Transverse colon (tissue), 4 donors: Measurements from ENCODE around the gene PPP2R2C. TPM values are rescaled to one million over a fixed set of nuclear protein-coding genes. Genes with fewer than 3 reads are reported as not detected.

Experiments used
- DNase-seq: peaks from one replicate; pipeline ENCODE4 v3.0.0-alpha.2; 2019
- H3K27ac ChIP-seq, 4 donors: fragments of 200-600 bp; sonication (generic); 2 replicates each; pipeline ENCODE4 v1.5.1; 2016 to 2018; ENCODE audit warnings: inconsistent platforms in 4 of 4
- H3K27me3 ChIP-seq: fragments of 200-600 bp; sonication (generic); 2 replicates; pipeline ENCODE4 v1.5.1; 2017; ENCODE audit warnings: inconsistent platforms
- H3K36me3 ChIP-seq, 4 donors: fragments of 200-600 bp; sonication (generic); 2 replicates each; pipeline ENCODE4 v1.5.1; 2017 to 2019; ENCODE audit warnings: inconsistent platforms in 4 of 4
- H3K4me1 ChIP-seq, 4 donors: fragments of 200-600 bp; sonication (generic); 2 replicates each; pipeline ENCODE4 v1.5.1; 2017 to 2020; ENCODE audit warnings: inconsistent platforms in 4 of 4
- H3K4me3 ChIP-seq, 4 donors: fragments of 200-600 bp; sonication (generic); 1 replicate in 1 of 4; 2 replicates in 3 of 4; pipeline versions ENCODE4 v1.5.1 to v1.6.1; 2017 to 2019; ENCODE audit warnings: inconsistent platforms in 4 of 4
- H3K9me3 ChIP-seq, 2 donors: fragments of 200-600 bp; sonication (generic); 2 replicates each; pipeline ENCODE4 v1.5.1; 2017 to 2019; ENCODE audit warnings: inconsistent platforms in 2 of 2
- CTCF ChIP-seq, 5 experiments: fragments of 200-600 bp in 3 of 5; fragments of 450-650 bp in 2 of 5; sonication (generic) in 3 of 5; IDR thresholded peaks; 1 replicate in 2 of 5; 2 replicates in 3 of 5; pipeline ENCODE4 v1.5.1; 2016 to 2017; ENCODE audit warnings: antibody characterized with exemption in 5 of 5, inconsistent platforms in 3 of 5, mild to moderate bottlenecking in 2 of 5, moderate library complexity in 1 of 5
- EP300 ChIP-seq: sonication (generic); formaldehyde crosslinking; IDR thresholded peaks from one replicate; pipeline ENCODE4 v1.6.1; 2017; ENCODE audit warnings: antibody characterized with exemption, low read depth
- POLR2A ChIP-seq: fragments of 450-650 bp; IDR thresholded peaks from one replicate; pipeline ENCODE4 v1.6.1; 2016; ENCODE audit warnings: antibody characterized with exemption, mild to moderate bottlenecking, moderate library complexity
- POLR2AphosphoS5 ChIP-seq, 3 donors: sonication (generic); formaldehyde crosslinking; IDR thresholded peaks; one replicate each; pipeline ENCODE4 v1.6.1; 2016; ENCODE audit warnings: antibody characterized with exemption in 3 of 3
- WGBS, 2 donors: methylation state at CpG; one replicate each; pipeline ENCODE4 v1.1.5; 2018; ENCODE audit warnings: low coverage in 1 of 2; 5-methylcytosine and 5-hydroxymethylcytosine counted together
- in situ Hi-C, 4 donors: fragments of 200-750 bp; cut with MboI; loops; one replicate each; pipeline versions ENCODE4 v1.15.0 to v1.15.1; 2017; ENCODE audit warnings: low sequenced_read_pairs in 3 of 4, low pct_ligation_motif_present in 1 of 4, low pct_unique_long_range_greater_than_20kb in 1 of 4
- intact Hi-C: fragments of 100-400 bp; cut with DNase I; formaldehyde crosslinking; loops from one replicate; pipeline ENCODE4 v1.15.1; 2023; ENCODE audit warnings: low total_unique reads
- total RNA-seq, 4 donors: library from RNA; depleted of rRNA; stranded (reverse); fragments of >200 nt; gene quantifications; one replicate each; pipeline ENCODE4 v1.1.0, GENCODE V29; 2016

Gene PPP2R2C
- total RNA-seq, 4 donors from 2014 or later = 0.27 to 8.8 (median 1.7) TPM

GRCh38 chr4:6441202-6441582 lies 31.2 kb downstream of the PPP2R2C start:
- TF ChIP-seq POLR2AphosphoS5 (IDR thresholded peaks at IDR 0.05) (no peak), EP300 (no peak), POLR2A (no peak)
- no peak overlapping the region for H3K4me3 ChIP-seq
- H3K9me3 ChIP-seq = no peaks in the 10 kb centered on the region
- no peak for DNase-seq
- no peaks in the 10 kb centered on the region for H3K36me3 ChIP-seq
- intact Hi-C loops (no loop called here), in situ Hi-C loops (no loop called here)
- no peak overlapping the region for H3K27ac ChIP-seq
- WGBS, 2 donors = 67% methylated on average over 6 of the region's 6 CpGs; no CpG with 5 or more reads in 1 of the 2 donors
- peaks cover 15% of the 10 kb centered on the region for H3K27me3 ChIP-seq
- no peaks in the 10 kb centered on the region for H3K4me1 ChIP-seq

GRCh38 chr4:6440506-6441201 lies 31.8 kb downstream of the PPP2R2C start:
- DNase-seq = no peak
- Histone ChIP-seq H3K4me1 (no peaks in the 10 kb centered on the region), H3K27me3 (peaks cover 15% of the 10 kb centered on the region), H3K4me3 (no peak overlapping the region), H3K9me3 (no peaks in the 10 kb centered on the region), H3K36me3 (no peaks in the 10 kb centered on the region), H3K27ac (no peak overlapping the region)
- WGBS, 2 donors = 67 to 76% methylated on average over 1 to 6 of the region's 8 CpGs
- intact Hi-C loops (no loop called here), in situ Hi-C loops (no loop called here)
- TF ChIP-seq POLR2A (no peak), POLR2AphosphoS5 (IDR thresholded peaks at IDR 0.05) (no peak), EP300 (no peak)

GRCh38 chr4:6439120-6439762 lies 33.2 kb downstream of the PPP2R2C start:
- H3K9me3 ChIP-seq = peaks cover 0 to 9% of the 10 kb centered on the region in 2 donors
- H3K27ac ChIP-seq = no peak overlapping the region
- intact Hi-C loops = no loop called here
- H3K4me1 ChIP-seq = no peaks in the 10 kb centered on the region
- no peaks in the 10 kb centered on the region for H3K36me3 ChIP-seq
- 76 to 87% methylated on average over 6 of the region's 6 CpGs for WGBS, 2 donors
- peaks cover 15% of the 10 kb centered on the region for H3K27me3 ChIP-seq
- in situ Hi-C loops = no loop called here
- TF ChIP-seq CTCF (IDR thresholded peaks at IDR 0.05) = no peak
- TF ChIP-seq EP300 = no peak
- TF ChIP-seq POLR2A = no peak
- no peak for TF ChIP-seq POLR2AphosphoS5 (IDR thresholded peaks at IDR 0.05)
- H3K4me3 ChIP-seq = no peak overlapping the region
- no peak for DNase-seq

GRCh38 chr4:6437826-6438238 lies 34.6 kb downstream of the PPP2R2C start:
- WGBS, 2 donors = 54 to 60% methylated on average over 5 of the region's 5 CpGs
- intact Hi-C loops (no loop called here), in situ Hi-C loops (no loop called here)
- DNase-seq = no peak
- Histone ChIP-seq H3K9me3 (peaks cover 0 to 9% of the 10 kb centered on the region in 2 donors), H3K4me3 (no peak overlapping the region), H3K4me1 (no peaks in the 10 kb centered on the region), H3K36me3 (no peaks in the 10 kb centered on the region), H3K27ac (no peak overlapping the region), H3K27me3 (peaks cover 8% of the 10 kb centered on the region)
- no peak for TF ChIP-seq POLR2A
- no peak for TF ChIP-seq POLR2AphosphoS5 (IDR thresholded peaks at IDR 0.05)
- no peak for TF ChIP-seq CTCF (IDR thresholded peaks at IDR 0.05)
- TF ChIP-seq EP300 = no peak

GRCh38 chr4:6435010-6435409 lies 37.4 kb downstream of the PPP2R2C start:
- Histone ChIP-seq H3K27me3 (no peaks in the 10 kb centered on the region), H3K36me3 (no peaks in the 10 kb centered on the region), H3K27ac (no peak overlapping the region), H3K4me1 (no peaks in the 10 kb centered on the region), H3K9me3 (peaks cover 0 to 9% of the 10 kb centered on the region in 2 donors), H3K4me3 (no peak overlapping the region)
- intact Hi-C loops (no loop called here), in situ Hi-C loops (no loop called here)
- TF ChIP-seq POLR2A = no peak
- no peak for TF ChIP-seq EP300
- TF ChIP-seq CTCF (IDR thresholded peaks at IDR 0.05) = no peak
- no peak for TF ChIP-seq POLR2AphosphoS5 (IDR thresholded peaks at IDR 0.05)
- DNase-seq = no peak
